IMR-90 (cell line): ENCODE measurements around the gene LMO2. TPM values are rescaled to one million over a fixed set of nuclear protein-coding genes. Genes with fewer than 3 reads are reported as not detected.
A peak's percentile ranks its signal among the peaks of the same experiment; 100 is the strongest.

Source experiments
- ATAC-seq: fragments of 200-7000 bp; cut with Tn5 transposase; 2 replicates; pipeline ENCODE4 v1.9.1; 2020; ENCODE audit warnings: low read depth, mild to moderate bottlenecking, moderate library complexity
- BruUV-seq: library from RNA; stranded (reverse); fragments of 400-500 nt; replicated peaks from 2 replicates; lab custom pipeline; 2021; lab: Mats Ljungman, UMichigan
- CTCF ChIA-PET: fragments of 300-600 bp; formaldehyde crosslinking; extraction: SDS; loops from one replicate; lab custom pipeline; 2021; ENCODE audit warnings: antibody characterized with exemption; lab: Yijun Ruan, JAX
- POLR2A ChIA-PET: fragments of 300-600 bp; sonication (Branson Sonifier 250); formaldehyde crosslinking; loops from one replicate; lab custom pipeline; 2022; ENCODE audit warnings: antibody characterized with exemption; ENCODE audit not compliant: unreplicated experiment; lab: Charles Lee
- DNase-seq: peaks from one replicate; pipeline ENCODE4 v3.0.0; 2013
- H2AFZ ChIP-seq: replicated peaks from 2 replicates; pipeline ENCODE3; 2013; ENCODE audit warnings: low read length, mild to moderate bottlenecking; ENCODE audit not compliant: poor library complexity
- H2AK5ac ChIP-seq: 2 replicates; pipeline ENCODE4 v1.6.1; 2013; ENCODE audit warnings: low read depth, low read length, inconsistent platforms
- H2AK9ac ChIP-seq: replicated peaks from 2 replicates; pipeline ENCODE3; 2013; ENCODE audit warnings: mild to moderate bottlenecking, low read depth, low read length, moderate library complexity; ENCODE audit not compliant: poor library complexity
- H2BK120ac ChIP-seq: 2 replicates; pipeline ENCODE4 v1.6.1; 2013; ENCODE audit warnings: low read depth, low read length, inconsistent platforms
- H2BK15ac ChIP-seq: 3 replicates; pipeline ENCODE4 v1.6.1; 2013; ENCODE audit warnings: low read depth, low read length, inconsistent platforms
- H2BK20ac ChIP-seq: 2 replicates; pipeline ENCODE4 v1.6.1; 2013; ENCODE audit warnings: low read depth, mild to moderate bottlenecking, inconsistent platforms, low read length, moderate library complexity
- H2BK5ac ChIP-seq: 2 replicates; pipeline ENCODE4 v1.6.1; 2013; ENCODE audit warnings: mild to moderate bottlenecking, low read depth, low read length, inconsistent platforms; ENCODE audit not compliant: poor library complexity, severe bottlenecking
- H3K14ac ChIP-seq: replicated peaks from 2 replicates; pipeline ENCODE4 v1.6.1; 2013; ENCODE audit warnings: low read depth, low read length, inconsistent platforms
- H3K18ac ChIP-seq: 2 replicates; pipeline ENCODE4 v1.6.1; 2013; ENCODE audit warnings: low read depth, low read length, control low read depth
- H3K23ac ChIP-seq: 2 replicates; pipeline ENCODE4 v1.6.1; 2013; ENCODE audit warnings: low read depth, low read length, inconsistent platforms
- H3K27ac ChIP-seq: 2 replicates; pipeline ENCODE4 v1.5.1; 2013; ENCODE audit warnings: mild to moderate bottlenecking, control low read depth, low read length; ENCODE audit not compliant: insufficient read depth
- H3K27me3 ChIP-seq: 2 replicates; pipeline ENCODE4 v1.6.1; 2013; ENCODE audit warnings: low read length; ENCODE audit not compliant: control insufficient read depth, insufficient read depth
- H3K36me3 ChIP-seq: 2 replicates; pipeline ENCODE4 v1.6.1; 2013; ENCODE audit warnings: low read length, mixed read lengths; ENCODE audit not compliant: control insufficient read depth, insufficient read depth
- H3K4ac ChIP-seq: 2 replicates; pipeline ENCODE4 v1.6.1; 2013; ENCODE audit warnings: low read depth, low read length, inconsistent platforms
- H3K4me1 ChIP-seq: 2 replicates; pipeline ENCODE4 v1.6.1; 2013; ENCODE audit warnings: low read length, mixed read lengths; ENCODE audit not compliant: control insufficient read depth, insufficient read depth
- H3K4me2 ChIP-seq: 2 replicates; pipeline ENCODE4 v1.6.1; 2013; ENCODE audit warnings: low read depth, mild to moderate bottlenecking, control low read depth, low read length, moderate library complexity
- H3K4me3 ChIP-seq: 2 replicates; pipeline ENCODE4 v1.5.1; 2013; ENCODE audit warnings: low read depth, mild to moderate bottlenecking, control low read depth, low read length, moderate library complexity; ENCODE audit not compliant: insufficient read depth
- H3K56ac ChIP-seq: 2 replicates; pipeline ENCODE4 v1.6.1; 2013; ENCODE audit warnings: low read length, inconsistent platforms; ENCODE audit not compliant: insufficient read depth; ENCODE audit errors: extremely low read depth
- H3K79me1 ChIP-seq, 2 experiments: 2 replicates each; pipeline ENCODE4 v1.6.1; 2013; ENCODE audit warnings: low read length in 2 of 2, inconsistent platforms in 1 of 2, low read depth in 1 of 2
- H3K9ac ChIP-seq: 2 replicates; pipeline ENCODE4 v1.6.1; 2013; ENCODE audit warnings: low read depth, low read length, control low read depth
- H3K9me1 ChIP-seq: 2 replicates; pipeline ENCODE4 v1.6.1; 2013; ENCODE audit warnings: low read length, inconsistent platforms; ENCODE audit not compliant: insufficient read depth
- H3K9me3 ChIP-seq: 2 replicates; pipeline ENCODE4 v1.6.1; 2013; ENCODE audit warnings: low read length; ENCODE audit not compliant: control insufficient read depth, insufficient read depth
- H4K20me1 ChIP-seq: 2 replicates; pipeline ENCODE4 v1.6.1; 2013; ENCODE audit warnings: low read length, inconsistent platforms; ENCODE audit not compliant: insufficient read depth
- H4K5ac ChIP-seq: 2 replicates; pipeline ENCODE4 v1.6.1; 2013; ENCODE audit warnings: mild to moderate bottlenecking, low read depth, low read length, control low read depth
- H4K8ac ChIP-seq, 2 experiments: 2 replicates each; pipeline ENCODE4 v1.6.1; 2013; ENCODE audit warnings: low read depth in 2 of 2, low read length in 2 of 2, control low read depth in 1 of 2, inconsistent platforms in 1 of 2
- H4K91ac ChIP-seq: 2 replicates; pipeline ENCODE4 v1.6.1; 2013; ENCODE audit warnings: low read depth, low read length, inconsistent platforms; ENCODE audit not compliant: insufficient read depth
- BHLHE40 ChIP-seq: fragments of 150-350 bp; IDR thresholded peaks from 2 replicates; pipeline ENCODE4 v1.6.1; 2016; ENCODE audit warnings: mild to moderate bottlenecking, low read depth, low read length
- CEBPB ChIP-seq: IDR thresholded peaks from 2 replicates; pipeline ENCODE4 v1.6.1; 2012; ENCODE audit warnings: low read depth, low read length, improper control_type of control experiment
- CTCF ChIP-seq: conservative IDR thresholded peaks from 2 replicates; pipeline ENCODE4 v1.5.1; 2012; ENCODE audit warnings: mild to moderate bottlenecking, low read depth, low read length, improper control_type of control experiment
- FOS ChIP-seq: fragments of 150-350 bp; IDR thresholded peaks from 2 replicates; pipeline ENCODE4 v1.6.1; 2016; ENCODE audit warnings: low read depth, low read length
- MAFK ChIP-seq: IDR thresholded peaks from 2 replicates; pipeline ENCODE4 v1.6.1; 2012; ENCODE audit warnings: low read depth, low read length, improper control_type of control experiment
- MAZ ChIP-seq: IDR thresholded peaks from 2 replicates; pipeline ENCODE4 v1.6.1; 2012; ENCODE audit warnings: low read depth, mild to moderate bottlenecking, low read length, improper control_type of control experiment, moderate library complexity, borderline replicate concordance
- NFE2L2 ChIP-seq: fragments of 150-350 bp; IDR thresholded peaks from 2 replicates; pipeline ENCODE4 v1.6.1; 2016; ENCODE audit warnings: low read depth, mild to moderate bottlenecking, low read length
- RFX5 ChIP-seq: IDR thresholded peaks from 2 replicates; pipeline ENCODE4 v1.8.0; 2012; ENCODE audit warnings: low read depth, mild to moderate bottlenecking, low read length, moderate library complexity
- SMC3 ChIP-seq: fragments of 150-350 bp; IDR thresholded peaks from 2 replicates; pipeline ENCODE4 v1.6.1; 2016; ENCODE audit warnings: low read depth, mild to moderate bottlenecking, antibody characterized with exemption, low read length, moderate library complexity
- WGBS, 2 experiments: methylation state at CpG; one replicate each; pipeline versions ENCODE4 v1.1.5 to v1.1.7; 2013; ENCODE audit warnings: missing lambda C conversion rate in 2 of 2; ENCODE audit not compliant: insufficient read length in 1 of 2; ENCODE audit errors: extremely low coverage in 2 of 2; 5-methylcytosine and 5-hydroxymethylcytosine counted together
- dilution Hi-C: fragments of 300-500 bp; cut with HindIII; formaldehyde crosslinking; loops from one replicate; pipeline ENCODE4 v1.14.3; 2018; ENCODE audit warnings: low sequenced_read_pairs; ENCODE audit not compliant: unreplicated experiment
- in situ Hi-C: fragments of 300-500 bp; cut with MboI; formaldehyde crosslinking; loops from 3 replicates; pipeline ENCODE4 v1.14.3; 2019; ENCODE audit warnings: low sequenced_read_pairs, inconsistent platforms, mixed read lengths
- intact Hi-C: fragments of 100-400 bp; cut with micrococcal nuclease; formaldehyde crosslinking; loops from 2 replicates; pipeline ENCODE4 v1.10.0; 2022
- polyA plus RNA-seq, 3 experiments: library from polyadenylated mRNA; depleted of rRNA; stranded (reverse); fragments of >200 nt; gene quantifications; 2 replicates each; pipeline ENCODE4 v1.2.3, GENCODE V29; 2012; ENCODE audit warnings: low replicate concordance in 1 of 3
- total RNA-seq: library from RNA; depleted of rRNA; stranded (reverse); fragments of >200 nt; gene quantifications from 2 replicates; pipeline ENCODE4 v1.2.3, GENCODE V29; 2012

LMO2 gene
- total and polyA plus RNA-seq, 2 of the 4 experiments (the other 2 are of a cell fraction), result not detected

- no peaks in the 10 kb centered on the region; the same call in 1 of the 2 replicates for H4K20me1 ChIP-seq
- no peak overlapping the region for H2BK120ac ChIP-seq
- H2BK20ac ChIP-seq, result no peak overlapping the region
- H3K56ac ChIP-seq, result no peak overlapping the region
- intact Hi-C loops, result loop anchor here (5.0 kb wide), 1 partner anchor 93 kb away; no protein-coding TSS in a partner anchor
- H3K14ac ChIP-seq, result no peak overlapping the region
- no TSS peak for BruUV-seq
- no peaks in the 10 kb centered on the region for H3K9me3 ChIP-seq
- peak overlapping the region; percentile 86 for H3K4me2 ChIP-seq
- peaks cover 71% of the 10 kb centered on the region for H3K27me3 ChIP-seq
- H3K18ac ChIP-seq, result no peak overlapping the region
- H3K4me1 ChIP-seq, result no peaks in the 10 kb centered on the region
- no peak overlapping the region for H2BK15ac ChIP-seq
- DNase-seq, result peak; percentile 2
- in situ Hi-C loops, result no loop called here
- H3K36me3 ChIP-seq, result no peaks in the 10 kb centered on the region
- peak overlapping the region; percentile 80 for H2AFZ ChIP-seq
- dilution Hi-C loops, result no loop called here
- no peak for TF ChIP-seq SMC3
- TF ChIP-seq MAZ, result no peak
- no peak for TF ChIP-seq RFX5
- no peak for TF ChIP-seq FOS
- no peak for TF ChIP-seq NFE2L2
- no peak for TF ChIP-seq BHLHE40
- no peak for TF ChIP-seq CEBPB
- no peak for TF ChIP-seq MAFK
- TF ChIP-seq CTCF, result no peak
- WGBS, 2 experiments, result 0% methylated on average over 67 of the region's 91 CpGs; no CpG with 5 or more reads in 1 of the 2 experiments
- H2BK5ac ChIP-seq, result no peak overlapping the region
- no peak overlapping the region for H2AK5ac ChIP-seq
- peaks cover under 1% of the 10 kb centered on the region; the same call in 1 of the 2 replicates for H3K9me1 ChIP-seq
- no peak overlapping the region for H2AK9ac ChIP-seq
- ATAC-seq, result peak; percentile 72
- H4K91ac ChIP-seq, result no peak overlapping the region
- H4K8ac ChIP-seq, result no peak overlapping the region
- H3K4me3 ChIP-seq, result peak overlapping the region; percentile 44
- no peak overlapping the region for H3K27ac ChIP-seq
- H3K23ac ChIP-seq, result peak overlapping the region; percentile 78; the same call in 1 of the 2 replicates
- no peaks in the 10 kb centered on the region for H3K79me1 ChIP-seq
- no peak overlapping the region for H4K5ac ChIP-seq
- POLR2A ChIA-PET, result interaction anchor here (0.6 to 0.9 kb wide), 3 partner anchors 12 to 285 kb away, joined by 3 to 8 read pairs (median 4); no protein-coding TSS in a partner anchor
- CTCF ChIA-PET, result interaction anchor here (0.7 kb wide), 1 partner anchor 623 kb away, joined by 3 read pairs; no protein-coding TSS in a partner anchor
- H3K4ac ChIP-seq, result no peak overlapping the region
- no peak overlapping the region for H3K9ac ChIP-seq
Measured at GRCh38 chr11:33869481-33870422, 22.1 kb downstream of the LMO2 start.
